ENCODE data around the gene CD44.
"Not testable (repeated sequence)": the region's sequence is repeated elsewhere in the genome, so short reads cannot be mapped to it uniquely, and the experiment has no call there.

DNA sequence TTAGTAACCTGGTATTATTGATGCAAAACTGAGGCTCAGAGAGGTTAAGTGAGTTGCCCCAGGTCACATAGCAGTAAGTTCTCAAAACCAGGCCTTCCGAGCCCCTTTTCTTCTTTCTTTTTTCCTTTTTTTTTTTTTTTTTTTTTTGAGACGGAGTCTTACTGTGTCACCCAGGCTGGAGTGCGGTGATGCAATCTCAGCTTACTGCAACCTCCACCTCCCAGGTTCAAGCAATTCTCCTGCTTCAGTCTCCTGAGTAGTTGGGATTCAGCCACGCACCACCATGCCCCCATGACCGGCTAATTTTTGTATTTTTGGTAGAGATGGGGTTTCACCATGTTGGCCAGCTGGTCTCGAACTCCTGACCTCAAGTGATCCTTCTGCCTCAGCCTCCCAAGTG, 87.8 kb downstream of the CD44 start:
- not testable (repeated sequence) for TF ChIP-seq POLR2A (IDR thresholded peaks at IDR 0.05)
- TF ChIP-seq, protein P1, sequence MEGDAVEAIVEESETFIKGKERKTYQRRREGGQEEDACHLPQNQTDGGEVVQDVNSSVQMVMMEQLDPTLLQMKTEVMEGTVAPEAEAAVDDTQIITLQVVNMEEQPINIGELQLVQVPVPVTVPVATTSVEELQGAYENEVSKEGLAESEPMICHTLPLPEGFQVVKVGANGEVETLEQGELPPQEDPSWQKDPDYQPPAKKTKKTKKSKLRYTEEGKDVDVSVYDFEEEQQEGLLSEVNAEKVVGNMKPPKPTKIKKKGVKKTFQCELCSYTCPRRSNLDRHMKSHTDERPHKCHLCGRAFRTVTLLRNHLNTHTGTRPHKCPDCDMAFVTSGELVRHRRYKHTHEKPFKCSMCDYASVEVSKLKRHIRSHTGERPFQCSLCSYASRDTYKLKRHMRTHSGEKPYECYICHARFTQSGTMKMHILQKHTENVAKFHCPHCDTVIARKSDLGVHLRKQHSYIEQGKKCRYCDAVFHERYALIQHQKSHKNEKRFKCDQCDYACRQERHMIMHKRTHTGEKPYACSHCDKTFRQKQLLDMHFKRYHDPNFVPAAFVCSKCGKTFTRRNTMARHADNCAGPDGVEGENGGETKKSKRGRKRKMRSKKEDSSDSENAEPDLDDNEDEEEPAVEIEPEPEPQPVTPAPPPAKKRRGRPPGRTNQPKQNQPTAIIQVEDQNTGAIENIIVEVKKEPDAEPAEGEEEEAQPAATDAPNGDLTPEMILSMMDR (IDR thresholded peaks at IDR 0.05) = not testable (repeated sequence)

Measured in lower leg skin (tissue), 3 donors.